Small intestine (tissue), 7 donors: ENCODE results near the gene DLG2. TPM values are rescaled to one million over a fixed set of nuclear protein-coding genes. Genes with fewer than 3 reads are reported as not detected.

Source experiments
- DNase-seq, 2 donors: peaks; one replicate each; pipeline versions ENCODE4 v3.0.0 to v3.0.0-alpha.2; 2013
- FAIRE-seq: peaks from 2 replicates; lab custom pipeline; 2012; peaks lifted over from hg19 to GRCh38; lab: Jason Lieb, UNC
- H3K27ac ChIP-seq, 3 donors: one replicate each; pipeline ENCODE4 v1.5.1; 2013; ENCODE audit warnings: low read length in 2 of 3, mild to moderate bottlenecking in 2 of 3, control low read depth in 1 of 3, inconsistent platforms in 1 of 3, low read depth in 1 of 3, moderate library complexity in 1 of 3
- H3K27me3 ChIP-seq, 3 donors: one replicate each; pipeline ENCODE4 v1.6.1; 2013; ENCODE audit warnings: low read length in 3 of 3, inconsistent platforms in 1 of 3; ENCODE audit not compliant: control insufficient read depth in 3 of 3, insufficient read depth in 3 of 3
- H3K36me3 ChIP-seq, 3 donors: one replicate each; pipeline ENCODE4 v1.6.1; 2013; ENCODE audit warnings: low read length in 3 of 3, inconsistent platforms in 1 of 3, low read depth in 1 of 3, mild to moderate bottlenecking in 1 of 3, moderate library complexity in 1 of 3; ENCODE audit not compliant: control insufficient read depth in 3 of 3, insufficient read depth in 2 of 3
- H3K4me1 ChIP-seq, 3 donors: one replicate each; pipeline ENCODE4 v1.6.1; 2013; ENCODE audit warnings: low read length in 2 of 3, inconsistent platforms in 1 of 3, low read depth in 1 of 3, mild to moderate bottlenecking in 1 of 3, moderate library complexity in 1 of 3; ENCODE audit not compliant: control insufficient read depth in 3 of 3, insufficient read depth in 2 of 3
- H3K4me3 ChIP-seq, 3 donors: one replicate each; pipeline ENCODE4 v1.5.1; 2013; ENCODE audit warnings: low read length in 3 of 3, control low read depth in 1 of 3, inconsistent platforms in 1 of 3, low read depth in 1 of 3, mild to moderate bottlenecking in 1 of 3, moderate library complexity in 1 of 3
- H3K9me3 ChIP-seq, 2 donors: one replicate each; pipeline ENCODE4 v1.6.1; 2013; ENCODE audit warnings: low read depth in 1 of 2, low read length in 1 of 2; ENCODE audit not compliant: control insufficient read depth in 2 of 2, insufficient read depth in 1 of 2
- WGBS, 3 donors: extraction: QIAGEN DNeasy Blood & Tissue Kit; methylation state at CpG; one replicate each; pipeline ENCODE4 v1.1.7; 2013; 5-methylcytosine and 5-hydroxymethylcytosine counted together
- polyA plus RNA-seq, 4 donors: library from polyadenylated mRNA; stranded (reverse) in 3 of 4; unstranded in 1 of 4; fragments of 200-250 nt in 3 of 4; fragments of 120-200 nt in 1 of 4; gene quantifications; one replicate each; pipeline versions ENCODE4 v1.2.1 to v1.2.3, GENCODE V29; 2013
- donor health status: healthy with polysubstance abuse.
- donor health status: control.
- donor health status: control.
- donor health status: Bipolar disorder and iron deficiency.
- donor health status: healthy.

Gene DLG2
- polyA plus RNA-seq, 4 donors = 0.22 to 1.6 (median 1.1) TPM

- Histone ChIP-seq H3K4me1 (no peaks in the 10 kb centered on the region), H3K4me3 (no peak overlapping the region), H3K27me3 (no peaks in the 10 kb centered on the region), H3K36me3 (no peaks in the 10 kb centered on the region), H3K27ac (no peak overlapping the region), H3K9me3 (peaks cover 0 to 17% of the 10 kb centered on the region in 2 donors)
- DNase-seq = no peak
- 63 to 88% (median 74%) methylated on average over 1 of the region's 1 CpG for WGBS, 3 donors
- FAIRE-seq = no peak
These were observed 88.0 kb downstream of the DLG2 start for GRCh38 chr11:85539029-85539689.

GRCh38 chr11:85536438-85536837 is 90.7 kb downstream of the DLG2 start:
- WGBS, 3 donors = 86 to 90% (median 89%) methylated on average over 15 of the region's 15 CpGs
- peaks cover 0 to 17% of the 10 kb centered on the region in 2 donors for H3K9me3 ChIP-seq
- FAIRE-seq = no peak
- no peaks in the 10 kb centered on the region for H3K36me3 ChIP-seq
- no peaks in the 10 kb centered on the region for H3K27me3 ChIP-seq
- H3K4me3 ChIP-seq = no peak overlapping the region
- no peak overlapping the region for H3K27ac ChIP-seq
- no peaks in the 10 kb centered on the region for H3K4me1 ChIP-seq
- DNase-seq = no peak

GRCh38 chr11:85534806-85535205 is 92.3 kb downstream of the DLG2 start:
- FAIRE-seq (no peak), DNase-seq (no peak)
- no peak overlapping the region for H3K27ac ChIP-seq
- peaks cover 0 to 17% of the 10 kb centered on the region in 2 donors for H3K9me3 ChIP-seq
- H3K4me1 ChIP-seq = no peaks in the 10 kb centered on the region
- 91 to 97% (median 93%) methylated on average over 3 of the region's 3 CpGs for WGBS, 3 donors
- no peaks in the 10 kb centered on the region for H3K27me3 ChIP-seq
- H3K4me3 ChIP-seq = no peak overlapping the region
- H3K36me3 ChIP-seq = no peaks in the 10 kb centered on the region

DNA sequence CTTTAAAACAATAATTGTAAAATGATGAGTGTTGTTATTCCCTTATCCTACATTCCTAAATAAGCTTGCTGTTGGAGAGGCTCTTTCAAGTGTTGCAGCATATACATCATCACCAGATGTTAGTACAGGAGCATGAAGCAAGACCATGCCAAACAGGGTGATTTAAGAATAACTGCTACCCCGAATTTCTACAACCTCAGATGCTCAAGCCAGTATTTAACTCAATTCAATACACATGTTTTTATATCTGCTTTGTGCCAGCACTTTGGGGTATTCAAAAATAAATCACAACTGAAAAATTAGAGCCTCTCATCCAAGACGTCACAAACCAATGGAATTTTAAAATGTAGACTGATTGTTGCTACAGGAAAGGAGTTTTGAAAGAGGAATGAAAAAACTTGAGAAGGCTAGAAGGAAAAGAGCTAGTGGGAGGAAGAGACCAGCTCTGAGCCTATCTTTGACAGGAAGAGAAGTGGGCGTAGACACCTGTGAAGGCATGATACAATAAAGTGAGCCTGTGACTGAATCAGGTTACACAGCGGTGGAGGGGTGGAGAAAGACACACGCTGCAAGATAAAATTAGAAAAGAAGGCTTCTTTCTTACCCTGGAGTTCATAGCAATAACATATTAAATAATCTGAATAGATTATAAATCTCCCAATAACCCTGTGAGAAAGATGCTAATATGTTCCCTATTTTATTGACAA is 95.8 kb downstream of the DLG2 start:
- H3K27ac ChIP-seq = no peak overlapping the region
- FAIRE-seq = no peak

DNA sequence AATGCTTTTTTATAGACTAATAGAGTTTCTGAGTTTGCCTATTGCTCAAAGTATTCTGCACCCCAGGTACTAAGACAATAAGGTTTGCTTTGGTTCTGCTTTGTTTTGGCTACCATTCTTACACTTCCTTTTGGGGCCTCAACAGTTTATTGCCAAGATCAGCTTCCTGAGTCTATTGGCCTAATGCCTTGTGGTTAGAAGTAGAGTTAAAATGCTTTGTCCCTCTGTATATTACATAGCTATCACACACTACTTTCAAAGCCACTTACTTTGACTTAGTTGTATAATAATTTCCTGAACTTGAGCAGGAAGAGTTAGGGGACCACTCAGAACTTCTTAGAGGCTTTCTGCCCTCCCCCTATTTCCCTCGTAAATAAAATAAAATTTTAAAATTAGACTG is 96.5 kb downstream of the DLG2 start:
- DNase-seq = no peak
- Histone ChIP-seq H3K27me3 (no peaks in the 10 kb centered on the region), H3K4me1 (no peaks in the 10 kb centered on the region), H3K36me3 (no peaks in the 10 kb centered on the region), H3K9me3 (no peaks in the 10 kb centered on the region), H3K4me3 (no peak overlapping the region), H3K27ac (no peak overlapping the region)
- WGBS, 3 donors = 66 to 91% (median 79%) methylated on average over 1 of the region's 1 CpG
- FAIRE-seq = no peak

More for the DNA sequence above, 95.8 kb downstream of the DLG2 start:
- Histone ChIP-seq H3K27me3 (no peaks in the 10 kb centered on the region), H3K9me3 (peaks cover 0 to 5% of the 10 kb centered on the region in 2 donors), H3K36me3 (no peaks in the 10 kb centered on the region), H3K4me3 (no peak overlapping the region), H3K4me1 (no peaks in the 10 kb centered on the region)
- no peak for DNase-seq
- 49 to 55% (median 51%) methylated on average over 5 of the region's 5 CpGs for WGBS, 3 donors

GRCh38 chr11:85526564-85526963 is 100.6 kb downstream of the DLG2 start:
- DNase-seq = no peak
- H3K9me3 ChIP-seq = peaks cover 0 to 12% of the 10 kb centered on the region in 2 donors
- no peak for FAIRE-seq
- H3K4me3 ChIP-seq = no peak overlapping the region
- no peaks in the 10 kb centered on the region for H3K4me1 ChIP-seq
- no peak overlapping the region for H3K27ac ChIP-seq
- H3K36me3 ChIP-seq = no peaks in the 10 kb centered on the region
- no peaks in the 10 kb centered on the region for H3K27me3 ChIP-seq

DNA sequence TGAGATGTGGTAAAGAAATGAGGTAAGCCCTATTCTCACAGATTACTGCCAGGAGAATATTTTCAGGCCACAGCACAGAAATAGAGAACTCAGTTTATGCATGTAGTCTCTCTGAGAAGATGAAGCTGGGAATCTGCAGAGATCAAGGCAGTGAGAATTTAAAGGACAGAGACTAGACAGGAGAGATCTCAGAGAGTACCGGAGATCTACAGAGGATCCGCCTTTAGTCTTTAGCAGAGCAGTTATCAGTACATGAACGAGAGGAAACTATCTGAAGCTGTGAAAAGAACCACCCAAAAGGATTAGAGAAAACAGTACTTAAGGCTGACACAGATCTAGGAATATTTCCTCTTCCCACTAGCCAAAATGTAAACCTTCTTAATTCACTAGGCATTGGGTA is 101.5 kb downstream of the DLG2 start:
- no peaks in the 10 kb centered on the region for H3K27me3 ChIP-seq
- no peak overlapping the region for H3K27ac ChIP-seq
- 60 to 68% (median 61%) methylated on average over 3 of the region's 3 CpGs for WGBS, 3 donors
- no peaks in the 10 kb centered on the region for H3K4me1 ChIP-seq
- H3K36me3 ChIP-seq = no peaks in the 10 kb centered on the region
- H3K9me3 ChIP-seq = peaks cover 0 to 12% of the 10 kb centered on the region in 2 donors
- DNase-seq (no peak), FAIRE-seq (no peak)
- no peak overlapping the region for H3K4me3 ChIP-seq

- H3K27ac ChIP-seq = no peak overlapping the region
- FAIRE-seq = no peak
- H3K4me1 ChIP-seq = no peaks in the 10 kb centered on the region
These were observed 109.9 kb downstream of the DLG2 start for GRCh38 chr11:85517272-85517671.

More at GRCh38 chr11:85517272-85517671, 109.9 kb downstream of the DLG2 start:
- DNase-seq = no peak
- no peaks in the 10 kb centered on the region for H3K27me3 ChIP-seq
- H3K9me3 ChIP-seq = peaks cover 0 to 15% of the 10 kb centered on the region in 2 donors
- H3K36me3 ChIP-seq = no peaks in the 10 kb centered on the region
- no peak overlapping the region for H3K4me3 ChIP-seq
